ENCODE measurements around the gene DNAJC15.

Gene DNAJC15

DNA sequence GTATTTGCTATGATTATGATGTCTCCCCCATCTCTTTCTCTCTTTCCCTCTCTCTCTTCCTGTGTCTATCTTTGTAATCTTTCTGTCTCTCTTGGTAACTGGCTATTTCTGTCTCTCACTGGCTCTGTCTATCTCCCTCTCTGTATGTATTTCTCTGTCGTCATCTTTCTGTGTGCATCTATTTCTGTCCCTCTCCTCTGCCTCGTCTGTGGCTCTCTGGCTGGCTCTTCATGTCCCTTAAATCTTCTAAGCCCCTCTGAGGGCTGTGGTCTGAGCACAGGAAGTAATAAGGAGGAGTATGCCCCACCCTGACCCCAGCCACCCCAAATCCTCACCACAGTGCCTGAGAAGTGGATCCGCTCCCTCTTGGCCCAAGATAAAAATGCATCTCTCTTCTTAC lies 104.4 kb downstream of the DNAJC15 start:
- DNase-seq (ENCODE audit: low read depth), result no peak

GRCh38 chr13:43128504-43128961 lies 105.1 kb downstream of the DNAJC15 start:
- DNase-seq (ENCODE audit: low read depth), result no peak

GRCh38 chr13:43129066-43129465 lies 105.7 kb downstream of the DNAJC15 start:
- no peak for DNase-seq (ENCODE audit: low read depth)

DNA sequence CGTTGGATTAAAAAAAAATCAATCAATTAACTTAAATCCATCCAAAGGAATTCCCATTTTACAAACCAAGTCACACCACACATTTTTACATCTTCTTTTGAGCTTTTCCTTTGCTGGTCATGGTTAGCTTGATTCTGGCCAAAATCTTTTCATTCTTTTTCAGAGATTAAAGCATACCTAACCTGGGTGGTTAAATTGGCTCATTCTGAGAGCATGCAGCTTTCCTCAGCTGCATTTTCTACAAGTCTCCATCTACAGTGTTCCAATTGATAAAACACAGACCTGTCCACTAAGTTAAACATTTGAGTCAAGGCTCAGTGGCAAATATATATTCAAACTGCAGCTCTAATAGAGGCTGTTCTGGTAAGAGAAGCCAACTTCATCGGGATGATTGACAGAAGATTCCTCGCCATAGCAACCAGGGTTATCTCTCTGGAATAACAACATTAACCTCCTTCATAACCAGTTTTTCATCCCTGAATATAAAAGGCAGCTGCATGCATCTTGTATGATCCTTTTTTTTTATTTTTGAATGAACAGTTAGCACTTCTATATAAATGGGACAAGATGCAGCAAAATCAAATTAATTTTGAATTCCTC lies 106.2 kb downstream of the DNAJC15 start:
- DNase-seq (ENCODE audit: low read depth), result peak; percentile 31

DNA sequence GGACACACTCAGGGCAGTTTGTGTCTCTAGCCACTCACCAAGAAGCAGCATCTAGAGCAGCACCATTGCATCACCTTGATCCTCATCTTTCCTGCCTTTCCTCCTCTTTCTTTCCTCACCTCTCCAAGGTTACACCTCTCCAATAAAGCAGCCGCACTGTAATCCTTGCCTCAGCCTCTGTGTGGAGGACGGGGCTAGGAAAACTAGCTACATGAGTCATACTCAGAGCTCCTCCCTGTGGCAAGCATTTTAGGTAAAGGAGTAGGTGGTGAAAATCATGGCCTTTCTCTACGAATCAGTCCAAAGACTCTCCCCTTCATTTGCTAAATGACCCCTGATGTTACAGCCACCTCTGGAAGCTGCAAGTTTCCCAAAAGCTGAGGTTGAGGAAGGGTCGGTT lies 108.9 kb downstream of the DNAJC15 start:
- DNase-seq (ENCODE audit: low read depth), result peak; percentile 67

GRCh38 chr13:43132911-43133310 lies 109.5 kb downstream of the DNAJC15 start:
- DNase-seq (ENCODE audit: low read depth), result no peak

- no peak for DNase-seq (ENCODE audit: low read depth)
These were observed 110.4 kb downstream of the DNAJC15 start for GRCh38 chr13:43133792-43134191.

DNA sequence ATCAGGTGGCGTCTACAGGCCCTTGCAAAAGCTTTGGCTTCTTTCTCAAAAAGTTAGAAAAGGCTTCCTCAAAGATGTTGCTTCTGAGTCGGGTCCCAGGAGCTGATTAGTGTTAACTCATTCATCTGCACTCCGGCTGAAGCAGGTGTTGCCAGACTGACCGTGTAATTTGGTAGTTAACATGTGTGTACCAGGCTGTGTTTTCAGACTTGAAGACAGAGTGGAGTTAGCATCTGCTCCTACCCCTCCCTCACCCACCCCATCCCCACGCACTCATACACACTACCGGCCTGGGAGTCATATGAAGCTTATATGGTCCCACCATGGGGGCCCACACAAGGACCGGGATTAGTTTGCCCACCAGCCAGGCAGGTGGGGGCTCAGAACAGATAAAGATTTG lies 111.5 kb downstream of the DNAJC15 start:
- no peak for DNase-seq (ENCODE audit: low read depth)

- no peak for DNase-seq (ENCODE audit: low read depth)
These were observed 112.1 kb downstream of the DNAJC15 start for GRCh38 chr13:43135516-43135915.

- no peak for DNase-seq (ENCODE audit: low read depth)
These were observed 113.7 kb downstream of the DNAJC15 start for GRCh38 chr13:43136920-43137575.

- DNase-seq (ENCODE audit: low read depth), result no peak
These were observed 115.8 kb downstream of the DNAJC15 start for GRCh38 chr13:43139211-43139610.

DNA sequence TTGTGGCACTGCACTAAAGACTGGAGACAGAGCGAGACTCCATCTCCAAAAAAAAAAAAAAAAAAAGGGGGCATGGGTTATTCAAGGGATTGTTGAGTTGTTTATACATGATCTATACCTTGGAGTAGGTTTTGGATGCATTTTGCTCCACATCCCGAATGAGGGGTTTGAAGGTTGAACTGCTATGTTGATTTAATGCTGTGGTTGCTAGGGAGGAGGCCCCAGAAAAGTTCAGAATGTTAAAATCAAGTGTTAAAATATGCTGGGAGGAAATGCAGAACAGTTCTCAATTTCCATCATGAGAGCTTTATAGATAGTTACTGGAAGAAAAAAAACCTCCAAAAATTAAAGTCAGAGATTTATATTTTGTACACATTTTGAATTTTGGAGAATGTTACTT lies 116.5 kb downstream of the DNAJC15 start:
- DNase-seq (ENCODE audit: low read depth), result no peak

DNA sequence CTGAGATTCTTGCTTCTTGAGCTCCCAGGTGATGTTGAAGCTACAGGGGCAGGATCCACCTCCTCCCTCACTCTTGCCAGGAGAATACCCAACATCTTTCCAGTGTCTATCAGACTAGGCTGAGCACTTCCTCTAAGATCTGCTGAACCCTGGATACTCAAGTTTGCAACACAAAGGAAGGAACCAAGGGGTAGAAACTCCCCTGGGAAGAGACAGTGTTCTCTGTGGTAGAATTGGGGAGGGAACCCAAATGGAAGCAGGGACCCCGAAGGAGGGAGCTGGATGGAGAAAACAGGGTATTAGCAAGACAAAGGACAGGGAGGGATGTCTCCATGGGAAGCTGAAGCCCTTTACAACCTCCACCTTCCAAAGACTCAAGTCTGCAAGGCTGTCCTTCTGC lies 117.6 kb downstream of the DNAJC15 start:
- no peak for DNase-seq (ENCODE audit: low read depth)

GRCh38 chr13:43141685-43142084 lies 118.3 kb downstream of the DNAJC15 start:
- DNase-seq (ENCODE audit: low read depth), result no peak

DNA sequence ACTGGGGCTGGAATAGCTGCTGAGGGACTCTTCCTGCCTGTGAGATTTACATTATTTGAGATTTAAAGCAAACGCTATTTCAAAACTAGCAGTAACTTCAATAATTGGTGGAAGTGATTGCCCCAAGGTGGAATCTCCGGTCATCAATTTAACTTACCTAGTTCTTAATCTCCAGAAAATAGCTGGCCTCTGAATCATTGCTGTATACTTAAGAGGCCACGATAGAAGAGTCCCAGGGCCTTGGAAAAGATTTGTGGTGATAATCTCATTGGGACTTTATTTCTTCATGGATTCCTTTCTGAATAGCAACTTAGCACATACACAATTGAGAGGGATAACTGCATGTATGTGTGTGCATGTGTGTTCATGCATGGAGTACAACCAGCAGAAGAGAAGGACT lies 120.2 kb downstream of the DNAJC15 start:
- peak; percentile 31 for DNase-seq (ENCODE audit: low read depth)

DNA sequence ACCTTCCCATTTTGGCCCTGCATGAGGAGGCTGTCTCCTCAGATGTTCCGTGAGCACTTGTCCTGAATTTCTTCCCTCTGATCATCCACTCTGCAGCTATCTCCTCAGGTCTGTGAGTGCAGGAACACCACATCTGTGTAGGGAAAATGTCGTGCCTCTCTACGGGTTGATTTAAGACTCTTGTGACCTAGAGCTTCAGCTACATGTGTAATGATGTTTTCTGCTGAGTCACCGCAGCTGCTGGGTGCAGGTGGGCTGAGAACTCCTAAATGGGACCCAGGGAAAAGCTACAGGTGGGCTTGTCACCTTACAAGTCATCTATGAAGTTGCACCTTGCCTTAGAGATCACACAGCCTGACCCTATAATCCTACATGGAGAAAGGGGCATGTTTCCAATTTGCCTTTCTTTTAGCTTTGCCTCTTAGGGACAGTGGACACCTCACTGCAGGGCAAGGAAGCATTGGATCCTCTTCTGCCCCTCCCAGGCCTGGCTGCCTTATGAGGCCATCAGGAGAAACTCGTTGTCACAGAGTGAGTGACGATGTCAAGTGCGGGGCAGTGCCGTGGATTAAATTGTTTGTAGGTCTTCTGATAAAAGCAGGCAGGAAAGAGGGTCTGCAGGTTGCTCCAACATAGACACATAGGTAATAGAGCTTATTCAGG lies 122.3 kb downstream of the DNAJC15 start:
- no peak for DNase-seq (ENCODE audit: low read depth)

DNA sequence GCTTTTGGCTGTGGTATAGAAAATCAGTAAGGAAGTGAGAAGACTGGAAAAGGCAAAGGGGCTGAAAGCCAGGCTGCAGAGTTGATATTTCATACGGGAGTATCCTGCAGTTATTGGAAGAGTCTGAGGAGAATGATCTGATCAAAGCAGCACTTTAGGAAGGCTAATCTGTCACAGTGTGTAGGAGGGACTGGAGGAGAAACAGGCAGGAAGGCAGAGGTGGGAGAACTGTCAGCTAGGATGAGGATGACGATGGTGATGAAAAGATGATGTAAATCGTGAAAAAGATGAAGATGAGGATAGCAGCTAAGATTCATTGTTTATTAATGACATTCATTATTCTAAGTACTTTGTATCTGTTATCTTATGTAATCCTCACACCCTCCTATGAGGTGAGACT lies 123.0 kb downstream of the DNAJC15 start:
- DNase-seq (ENCODE audit: low read depth), result no peak

GRCh38 chr13:43150369-43151207 lies 127.2 kb downstream of the DNAJC15 start:
- no peak for DNase-seq (ENCODE audit: low read depth)

DNA sequence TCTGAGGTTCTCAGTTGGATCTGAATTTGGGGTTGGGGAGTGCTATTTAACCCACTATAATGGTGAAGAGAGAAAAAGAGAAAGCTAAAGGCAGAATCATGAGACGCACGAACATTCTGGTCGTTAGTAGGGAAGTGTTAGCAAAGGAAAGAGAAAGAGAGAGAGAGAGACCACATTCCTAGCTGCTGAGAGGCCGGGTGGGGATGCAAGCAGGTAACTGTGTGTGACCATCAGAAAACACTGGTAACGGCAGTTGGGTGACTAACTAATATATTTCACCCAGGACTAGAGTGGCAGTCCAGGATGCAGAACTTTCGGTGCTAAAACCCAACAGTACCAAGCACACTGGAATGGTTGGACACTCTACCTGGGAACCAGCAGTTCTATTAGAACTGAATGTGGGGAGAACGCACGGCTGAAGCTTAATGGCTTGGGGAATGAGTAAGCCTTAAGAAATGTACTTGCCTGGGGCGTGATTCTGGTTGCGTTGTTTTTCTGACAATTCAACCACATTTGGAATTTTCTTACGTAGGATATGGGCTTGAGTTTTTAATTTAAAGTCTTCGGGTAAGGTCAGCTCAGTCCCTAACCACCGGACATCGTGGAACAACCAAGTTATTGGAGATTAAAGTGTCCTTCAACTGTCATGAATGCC lies 130.2 kb downstream of the DNAJC15 start:
- peak; percentile 94 for DNase-seq (ENCODE audit: low read depth)

- DNase-seq (ENCODE audit: low read depth), result peak; percentile 82
These were observed 130.8 kb downstream of the DNAJC15 start for GRCh38 chr13:43154156-43154651.

DNA sequence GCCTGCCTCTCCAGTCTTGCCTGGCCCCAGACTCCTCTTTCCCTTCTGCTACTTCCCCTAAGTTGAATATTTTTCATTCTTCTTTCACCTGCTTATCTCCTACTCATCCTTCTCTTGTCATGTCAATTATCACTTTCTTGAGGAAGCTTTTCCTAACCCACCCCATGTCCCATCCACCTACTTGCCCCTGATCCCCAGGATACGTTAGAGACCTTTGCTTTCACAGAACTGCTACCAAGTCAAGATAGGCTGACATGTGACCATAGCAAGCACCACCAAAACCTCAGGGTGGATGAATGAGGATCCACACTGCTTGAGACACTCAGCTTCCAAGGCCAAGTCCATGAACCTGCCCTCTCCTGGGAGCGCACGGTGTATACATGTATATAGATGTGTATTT lies 131.5 kb downstream of the DNAJC15 start:
- DNase-seq (ENCODE audit: low read depth), result no peak

GRCh38 chr13:43156916-43157315 lies 133.5 kb downstream of the DNAJC15 start:
- peak; percentile 66 for DNase-seq (ENCODE audit: low read depth)

All from amniotic epithelial cell (primary cell).